Measurements from ENCODE around the gene TOX3.

TOX3 gene

GRCh38 chr16:52568495-52568894, 21.6 kb upstream of the TOX3 start:
- TF ChIP-seq POLR2AphosphoS5 (IDR thresholded peaks at IDR 0.05; ENCODE audit: low read depth, low read length), result no peak
- no peak for TF ChIP-seq TAF1 (IDR thresholded peaks at IDR 0.05; ENCODE audit: low read depth, low read length)
- no peak for TF ChIP-seq POLR2A (IDR thresholded peaks at IDR 0.05; ENCODE audit: low read depth, low read length)
- TF ChIP-seq POU2F2 (IDR thresholded peaks at IDR 0.05; ENCODE audit: low read depth, low read length), result no peak
- TF ChIP-seq SPI1 (IDR thresholded peaks at IDR 0.05; ENCODE audit: low read depth, low read length), result no peak
- no peak for TF ChIP-seq PAX5 (IDR thresholded peaks at IDR 0.05; ENCODE audit: insufficient read depth, low read length, severe bottlenecking)
- FAIRE-seq (no peak), DNase-seq (ENCODE audit: insufficient read length, low spot score) (no peak)

GRCh38 chr16:52567193-52567592, 20.2 kb upstream of the TOX3 start:
- DNase-seq (ENCODE audit: insufficient read length, low spot score) (no peak), FAIRE-seq (no peak)
- no peak for TF ChIP-seq SPI1 (IDR thresholded peaks at IDR 0.05; ENCODE audit: low read depth, low read length)
- TF ChIP-seq POLR2AphosphoS5 (IDR thresholded peaks at IDR 0.05; ENCODE audit: low read depth, low read length), result no peak
- TF ChIP-seq TAF1 (IDR thresholded peaks at IDR 0.05; ENCODE audit: low read depth, low read length), result no peak
- TF ChIP-seq PAX5 (IDR thresholded peaks at IDR 0.05; ENCODE audit: insufficient read depth, low read length, severe bottlenecking), result no peak
- no peak for TF ChIP-seq POLR2A (IDR thresholded peaks at IDR 0.05; ENCODE audit: low read depth, low read length)
- no peak for TF ChIP-seq POU2F2 (IDR thresholded peaks at IDR 0.05; ENCODE audit: low read depth, low read length)

DNA sequence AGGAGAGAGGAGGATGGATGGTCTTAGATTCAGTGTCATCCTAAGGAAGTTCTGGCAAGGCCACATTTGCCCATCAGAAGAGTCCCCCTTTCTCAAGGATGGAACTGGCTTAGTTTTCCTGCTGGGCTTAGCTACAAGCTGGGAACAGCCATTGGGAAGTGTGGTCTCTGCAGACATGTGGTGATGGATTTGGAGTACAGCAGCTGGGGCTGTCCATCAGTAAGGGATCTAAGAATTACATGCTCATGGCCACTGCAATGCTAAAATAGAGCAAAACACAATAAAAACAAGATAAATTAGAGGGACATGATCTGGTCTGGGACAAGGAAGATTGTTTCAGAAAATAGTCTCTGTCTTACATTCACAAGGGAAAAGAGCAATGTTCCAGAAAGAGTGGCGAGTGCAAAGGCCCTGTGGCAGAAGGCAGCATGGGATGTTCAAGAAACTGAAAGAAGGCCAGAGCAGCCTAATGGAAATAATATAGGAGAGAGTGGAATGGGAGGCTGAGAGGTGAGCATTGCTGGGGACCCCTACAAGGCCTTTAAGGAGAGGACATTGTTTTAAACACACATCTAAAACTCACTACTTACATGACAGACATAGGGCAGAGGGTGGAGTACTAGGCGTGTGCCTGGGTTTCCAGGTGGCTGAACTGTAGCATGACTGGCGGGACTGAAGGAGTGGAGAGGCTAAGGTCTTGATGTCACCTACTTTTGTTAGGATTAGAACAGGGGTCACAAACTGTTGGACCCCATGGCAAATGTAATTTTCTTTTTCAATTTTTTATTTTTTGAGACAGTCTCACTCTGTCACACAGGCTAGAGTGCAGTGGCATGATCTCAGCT, 17.0 kb upstream of the TOX3 start:
- FAIRE-seq (no peak), DNase-seq (ENCODE audit: insufficient read length, low spot score) (no peak)
- TF ChIP-seq POLR2A (IDR thresholded peaks at IDR 0.05; ENCODE audit: low read depth, low read length), result no peak

- FAIRE-seq, result no peak
Observed at GRCh38 chr16:52562770-52563169, 15.8 kb upstream of the TOX3 start.

GRCh38 chr16:52561910-52562741, 15.2 kb upstream of the TOX3 start:
- no peak for DNase-seq (ENCODE audit: insufficient read length, low spot score)
- TF ChIP-seq PAX5 (IDR thresholded peaks at IDR 0.05; ENCODE audit: insufficient read depth, low read length, severe bottlenecking) (no peak), POU2F2 (IDR thresholded peaks at IDR 0.05; ENCODE audit: low read depth, low read length) (no peak), POLR2A (IDR thresholded peaks at IDR 0.05; ENCODE audit: low read depth, low read length) (no peak), SPI1 (IDR thresholded peaks at IDR 0.05; ENCODE audit: low read depth, low read length) (no peak), POLR2AphosphoS5 (IDR thresholded peaks at IDR 0.05; ENCODE audit: low read depth, low read length) (no peak), TAF1 (IDR thresholded peaks at IDR 0.05; ENCODE audit: low read depth, low read length) (no peak)
- no peak for FAIRE-seq

More at GRCh38 chr16:52562770-52563169, 15.8 kb upstream of the TOX3 start:
- no peak for DNase-seq (ENCODE audit: insufficient read length, low spot score)
- TF ChIP-seq POU2F2 (IDR thresholded peaks at IDR 0.05; ENCODE audit: low read depth, low read length), result no peak
- TF ChIP-seq SPI1 (IDR thresholded peaks at IDR 0.05; ENCODE audit: low read depth, low read length), result no peak
- TF ChIP-seq PAX5 (IDR thresholded peaks at IDR 0.05; ENCODE audit: insufficient read depth, low read length, severe bottlenecking), result no peak
- TF ChIP-seq POLR2A (IDR thresholded peaks at IDR 0.05; ENCODE audit: low read depth, low read length), result no peak
- no peak for TF ChIP-seq TAF1 (IDR thresholded peaks at IDR 0.05; ENCODE audit: low read depth, low read length)
- TF ChIP-seq POLR2AphosphoS5 (IDR thresholded peaks at IDR 0.05; ENCODE audit: low read depth, low read length), result no peak

DNA sequence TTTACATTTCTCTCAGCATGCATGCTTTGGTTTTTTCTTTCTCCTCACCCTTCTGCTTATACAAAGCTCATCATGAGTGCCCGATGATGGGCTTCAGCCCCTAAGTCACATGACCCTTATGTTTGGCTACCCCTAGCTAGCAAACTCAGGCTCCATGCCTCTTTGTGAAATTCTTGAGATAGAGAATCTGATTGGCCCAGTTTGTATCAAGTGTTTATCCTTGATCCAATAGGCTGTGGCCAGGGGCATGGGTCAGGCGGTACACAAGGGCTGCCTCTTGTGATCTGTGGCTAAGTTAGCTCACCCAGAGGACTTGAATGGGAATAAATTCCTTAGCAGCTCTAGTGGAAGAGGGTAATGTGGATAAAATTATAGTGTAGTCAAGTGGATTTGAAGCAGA, 11.5 kb upstream of the TOX3 start:
- no peak for TF ChIP-seq POU2F2 (IDR thresholded peaks at IDR 0.05; ENCODE audit: low read depth, low read length)
- FAIRE-seq, result no peak
- DNase-seq (ENCODE audit: insufficient read length, low spot score), result no peak

DNA sequence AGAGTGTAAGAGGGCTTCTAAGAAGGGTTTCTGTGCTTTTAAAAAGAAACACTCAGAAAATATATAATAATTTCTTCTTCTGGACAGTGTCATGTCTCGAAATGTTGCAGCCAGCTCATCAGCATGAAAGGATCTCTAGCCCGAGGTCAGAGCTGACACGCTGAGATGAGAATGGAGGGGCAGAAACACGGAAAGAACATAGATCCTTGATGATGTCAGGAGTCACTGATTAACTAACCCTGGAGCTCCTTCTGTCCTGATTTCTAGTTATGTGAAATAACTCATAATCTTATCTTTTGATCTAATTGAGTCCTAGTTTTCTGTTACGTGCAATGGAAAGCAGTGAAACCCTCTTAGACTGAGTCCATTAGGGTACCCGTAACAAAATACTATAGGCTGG, 10.3 kb upstream of the TOX3 start:
- FAIRE-seq, result no peak
- DNase-seq (ENCODE audit: insufficient read length, low spot score), result no peak
- TF ChIP-seq POU2F2 (IDR thresholded peaks at IDR 0.05; ENCODE audit: low read depth, low read length) (no peak), POLR2AphosphoS5 (IDR thresholded peaks at IDR 0.05; ENCODE audit: low read depth, low read length) (no peak), SPI1 (IDR thresholded peaks at IDR 0.05; ENCODE audit: low read depth, low read length) (no peak), PAX5 (IDR thresholded peaks at IDR 0.05; ENCODE audit: insufficient read depth, low read length, severe bottlenecking) (no peak), TAF1 (IDR thresholded peaks at IDR 0.05; ENCODE audit: low read depth, low read length) (no peak), POLR2A (IDR thresholded peaks at IDR 0.05; ENCODE audit: low read depth, low read length) (no peak)

- TF ChIP-seq POU2F2 (IDR thresholded peaks at IDR 0.05; ENCODE audit: low read depth, low read length) (no peak), TAF1 (IDR thresholded peaks at IDR 0.05; ENCODE audit: low read depth, low read length) (no peak), SPI1 (IDR thresholded peaks at IDR 0.05; ENCODE audit: low read depth, low read length) (no peak), POLR2AphosphoS5 (IDR thresholded peaks at IDR 0.05; ENCODE audit: low read depth, low read length) (no peak), POLR2A (IDR thresholded peaks at IDR 0.05; ENCODE audit: low read depth, low read length) (no peak), PAX5 (IDR thresholded peaks at IDR 0.05; ENCODE audit: insufficient read depth, low read length, severe bottlenecking) (no peak)
- no peak for DNase-seq (ENCODE audit: insufficient read length, low spot score)
- FAIRE-seq, result no peak
Observed at GRCh38 chr16:52556083-52556482, 9.1 kb upstream of the TOX3 start.

- no peak for DNase-seq (ENCODE audit: insufficient read length, low spot score)
- FAIRE-seq, result no peak
- TF ChIP-seq POU2F2 (IDR thresholded peaks at IDR 0.05; ENCODE audit: low read depth, low read length), result no peak
- no peak for TF ChIP-seq POLR2A (IDR thresholded peaks at IDR 0.05; ENCODE audit: low read depth, low read length)
- no peak for TF ChIP-seq TAF1 (IDR thresholded peaks at IDR 0.05; ENCODE audit: low read depth, low read length)
- no peak for TF ChIP-seq PAX5 (IDR thresholded peaks at IDR 0.05; ENCODE audit: insufficient read depth, low read length, severe bottlenecking)
- no peak for TF ChIP-seq SPI1 (IDR thresholded peaks at IDR 0.05; ENCODE audit: low read depth, low read length)
- TF ChIP-seq POLR2AphosphoS5 (IDR thresholded peaks at IDR 0.05; ENCODE audit: low read depth, low read length), result no peak
Observed at GRCh38 chr16:52555572-52555971, 8.6 kb upstream of the TOX3 start.

All from GM12891 (cell line).